ENCODE data around the gene RNU11. TPM values are rescaled to one million over a fixed set of nuclear protein-coding genes. Genes with fewer than 3 reads are reported as not detected.

The RNU11 gene
- total and polyA plus RNA-seq, 2 donors (not counting 3 experiments of a cell fraction or from before 2014, with no cell fraction given) = not detected

DNA sequence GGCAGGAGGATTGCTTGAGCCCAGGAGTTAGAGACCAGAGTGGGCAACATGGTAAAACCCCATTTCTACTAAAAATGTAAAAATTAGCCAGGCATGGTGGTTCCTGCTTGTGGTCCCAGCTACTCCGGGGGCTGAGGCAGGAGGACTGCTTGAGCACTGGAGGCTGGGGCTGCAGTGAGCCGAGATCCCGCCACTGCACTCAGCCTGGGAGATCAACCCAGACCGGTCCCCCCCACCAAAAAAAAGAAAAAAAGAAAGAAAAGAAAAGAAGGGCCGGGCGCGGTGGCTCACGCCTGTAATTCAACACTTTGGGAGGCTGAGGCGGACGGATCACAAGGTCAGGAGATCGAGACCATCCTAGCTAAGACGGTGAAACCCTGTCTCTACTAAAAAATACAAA is 18.4 kb downstream of the RNU11 start:
- intact Hi-C loops (cut with micrococcal nuclease) (no loop called here), dilution Hi-C loops (cut with MboI; ENCODE audit: extremely low pct_ligation_motif_present, low sequenced_read_pairs) (no loop called here)
- Histone ChIP-seq H3K79me2 (ENCODE audit: control insufficient read depth, insufficient read depth, low read length) (peaks cover 23% of the 10 kb centered on the region), H3K4me1 (ENCODE audit: control insufficient read depth, extremely low read depth, insufficient read depth, low read length) (peaks cover 12% of the 10 kb centered on the region), H3K4me3 (replicated peaks in 1 of 3; ENCODE audit: insufficient read depth in 1 of 3, low read depth in 1 of 3, low read length in 3 of 3) (no peak overlapping the region), H3K36me3 (ENCODE audit: control insufficient read depth in 2 of 2, extremely low read depth in 1 of 2, insufficient read depth in 2 of 2, low read length in 2 of 2) (no peaks in the 10 kb centered on the region), H2AFZ (ENCODE audit: low read depth, low read length) (no peak overlapping the region), H4K20me1 (replicated peaks; ENCODE audit: control insufficient read depth, extremely low read depth, insufficient read depth, low read length) (no peaks in the 10 kb centered on the region), H3K4me2 (ENCODE audit: insufficient read depth, low read length) (no peak overlapping the region), H3K9me3 (replicated peaks; ENCODE audit: control insufficient read depth, insufficient read depth, low read length) (no peaks in the 10 kb centered on the region), H3K9ac (replicated peaks; ENCODE audit: extremely low read depth, insufficient read depth, low read length) (no peak overlapping the region), H3K27ac (ENCODE audit: insufficient read depth, low read depth, low read length) (no peak overlapping the region), H3K9me1 (replicated peaks; ENCODE audit: control insufficient read depth, extremely low read depth, insufficient read depth, low read length) (no peaks in the 10 kb centered on the region), H3K27me3 (ENCODE audit: control insufficient read depth in 2 of 2, insufficient read depth in 2 of 2, low read length in 2 of 2) (no peaks in the 10 kb centered on the region)
- ChIA-PET POLR2A (interaction anchor here (3.0 kb wide), 1 partner anchor 18 kb away, joined by 35 read pairs; the partner anchor contains the start of gene RNU11), CTCF (no interaction called here)
- no peak for TF ChIP-seq GATA2 (IDR thresholded peaks at IDR 0.05; ENCODE audit: insufficient read depth, insufficient read length, low read depth, low read length)
- TF ChIP-seq MYC (IDR thresholded peaks at IDR 0.05; ENCODE audit: low read depth, low read length) = no peak
- TF ChIP-seq JUN (IDR thresholded peaks at IDR 0.05; ENCODE audit: borderline replicate concordance, insufficient read depth, insufficient read length, low read depth) = no peak
- TF ChIP-seq FOS (IDR thresholded peaks at IDR 0.05; ENCODE audit: borderline replicate concordance, insufficient read depth, low read length) = no peak
- no peak for TF ChIP-seq EZH2 (IDR thresholded peaks at IDR 0.05; ENCODE audit: borderline replicate concordance, low read depth, low read length, severe bottlenecking)
- TF ChIP-seq POLR2AphosphoS5 (IDR thresholded peaks at IDR 0.05; ENCODE audit: insufficient read depth, low read depth, low read length) = no peak
- TF ChIP-seq, protein P1, sequence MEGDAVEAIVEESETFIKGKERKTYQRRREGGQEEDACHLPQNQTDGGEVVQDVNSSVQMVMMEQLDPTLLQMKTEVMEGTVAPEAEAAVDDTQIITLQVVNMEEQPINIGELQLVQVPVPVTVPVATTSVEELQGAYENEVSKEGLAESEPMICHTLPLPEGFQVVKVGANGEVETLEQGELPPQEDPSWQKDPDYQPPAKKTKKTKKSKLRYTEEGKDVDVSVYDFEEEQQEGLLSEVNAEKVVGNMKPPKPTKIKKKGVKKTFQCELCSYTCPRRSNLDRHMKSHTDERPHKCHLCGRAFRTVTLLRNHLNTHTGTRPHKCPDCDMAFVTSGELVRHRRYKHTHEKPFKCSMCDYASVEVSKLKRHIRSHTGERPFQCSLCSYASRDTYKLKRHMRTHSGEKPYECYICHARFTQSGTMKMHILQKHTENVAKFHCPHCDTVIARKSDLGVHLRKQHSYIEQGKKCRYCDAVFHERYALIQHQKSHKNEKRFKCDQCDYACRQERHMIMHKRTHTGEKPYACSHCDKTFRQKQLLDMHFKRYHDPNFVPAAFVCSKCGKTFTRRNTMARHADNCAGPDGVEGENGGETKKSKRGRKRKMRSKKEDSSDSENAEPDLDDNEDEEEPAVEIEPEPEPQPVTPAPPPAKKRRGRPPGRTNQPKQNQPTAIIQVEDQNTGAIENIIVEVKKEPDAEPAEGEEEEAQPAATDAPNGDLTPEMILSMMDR (IDR thresholded peaks at IDR 0.05; ENCODE audit: extremely low read depth in 1 of 2, insufficient read depth in 1 of 2, low read depth in 1 of 2, low read length in 2 of 2) = no peak
- TF ChIP-seq POLR2A (IDR thresholded peaks at IDR 0.05; ENCODE audit: low read depth, low read length) = no peak
- TF ChIP-seq, protein P2, sequence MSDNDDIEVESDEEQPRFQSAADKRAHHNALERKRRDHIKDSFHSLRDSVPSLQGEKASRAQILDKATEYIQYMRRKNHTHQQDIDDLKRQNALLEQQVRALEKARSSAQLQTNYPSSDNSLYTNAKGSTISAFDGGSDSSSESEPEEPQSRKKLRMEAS (IDR thresholded peaks at IDR 0.05; ENCODE audit: insufficient read depth, insufficient read length) = no peak
- DNase-seq (ENCODE audit: low read depth, low spot score) (no peak), FAIRE-seq (no peak)
- no TSS peak for BruUV-seq (replicated peaks)
